Neural cell (in vitro differentiated cells): Measurements from ENCODE around the gene PWWP2B.

Experiments used
- EP300 ChIP-seq: fragments of 450-650 bp; conservative IDR thresholded peaks from 2 replicates; pipeline ENCODE4 v1.6.1; 2014; ENCODE audit warnings: antibody characterized with exemption, mild to moderate bottlenecking, moderate library complexity; ENCODE audit not compliant: poor library complexity, severe bottlenecking
- EZH2 ChIP-seq: fragments of 200-600, 300-800 bp; shearing (Covaris generic), sonication (generic); IDR thresholded peaks from 2 replicates; pipeline ENCODE4 v1.6.1; 2014; ENCODE audit warnings: antibody characterized with exemption, low read length, borderline replicate concordance, mild to moderate bottlenecking; ENCODE audit not compliant: insufficient read depth, poor library complexity, severe bottlenecking
- MXI1 ChIP-seq: fragments of 450-650 bp; conservative IDR thresholded peaks from 2 replicates; pipeline ENCODE4 v1.6.1; 2014; ENCODE audit warnings: antibody characterized with exemption, mild to moderate bottlenecking; ENCODE audit not compliant: poor library complexity, severe bottlenecking
- POLR2AphosphoS5 ChIP-seq: IDR thresholded peaks from 2 replicates; pipeline ENCODE4 v1.6.1; 2012
- RAD21 ChIP-seq: fragments of 450-650 bp; conservative IDR thresholded peaks from 2 replicates; pipeline ENCODE4 v1.6.1; 2014; ENCODE audit warnings: antibody characterized with exemption, mild to moderate bottlenecking, moderate library complexity
- SMC3 ChIP-seq: fragments of 450-650 bp; conservative IDR thresholded peaks from 2 replicates; pipeline ENCODE4 v1.6.1; 2014; ENCODE audit warnings: antibody characterized with exemption, mild to moderate bottlenecking, moderate library complexity; ENCODE audit not compliant: poor library complexity
- TAF1 ChIP-seq: IDR thresholded peaks from 2 replicates; pipeline ENCODE4 v1.6.1; 2012; ENCODE audit warnings: low read depth
- TF ChIP-seq, protein P1 (sequence below): fragments of 450-650 bp; IDR thresholded peaks from 2 replicates; pipeline ENCODE4 v1.5.1; 2014; ENCODE audit warnings: antibody characterized with exemption, mild to moderate bottlenecking, moderate library complexity; ENCODE audit not compliant: poor library complexity, severe bottlenecking

GRCh38 chr10:132353456-132354355, 43.3 kb upstream of the PWWP2B start:
- TF ChIP-seq POLR2AphosphoS5 (no peak), SMC3 (no peak), MXI1 (no peak), EP300 (no peak), TAF1 (no peak), EZH2 (no peak), RAD21 (no peak)
- TF ChIP-seq, protein P1, sequence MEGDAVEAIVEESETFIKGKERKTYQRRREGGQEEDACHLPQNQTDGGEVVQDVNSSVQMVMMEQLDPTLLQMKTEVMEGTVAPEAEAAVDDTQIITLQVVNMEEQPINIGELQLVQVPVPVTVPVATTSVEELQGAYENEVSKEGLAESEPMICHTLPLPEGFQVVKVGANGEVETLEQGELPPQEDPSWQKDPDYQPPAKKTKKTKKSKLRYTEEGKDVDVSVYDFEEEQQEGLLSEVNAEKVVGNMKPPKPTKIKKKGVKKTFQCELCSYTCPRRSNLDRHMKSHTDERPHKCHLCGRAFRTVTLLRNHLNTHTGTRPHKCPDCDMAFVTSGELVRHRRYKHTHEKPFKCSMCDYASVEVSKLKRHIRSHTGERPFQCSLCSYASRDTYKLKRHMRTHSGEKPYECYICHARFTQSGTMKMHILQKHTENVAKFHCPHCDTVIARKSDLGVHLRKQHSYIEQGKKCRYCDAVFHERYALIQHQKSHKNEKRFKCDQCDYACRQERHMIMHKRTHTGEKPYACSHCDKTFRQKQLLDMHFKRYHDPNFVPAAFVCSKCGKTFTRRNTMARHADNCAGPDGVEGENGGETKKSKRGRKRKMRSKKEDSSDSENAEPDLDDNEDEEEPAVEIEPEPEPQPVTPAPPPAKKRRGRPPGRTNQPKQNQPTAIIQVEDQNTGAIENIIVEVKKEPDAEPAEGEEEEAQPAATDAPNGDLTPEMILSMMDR, result no peak
